ENCODE results near the gene ZNF580. TPM values are rescaled to one million over a fixed set of nuclear protein-coding genes. Genes with fewer than 3 reads are reported as not detected.

Gene ZNF580
- total and polyA plus RNA-seq, 9 donors, result 14.5 to 70.6 (median 59.4) TPM

DNA sequence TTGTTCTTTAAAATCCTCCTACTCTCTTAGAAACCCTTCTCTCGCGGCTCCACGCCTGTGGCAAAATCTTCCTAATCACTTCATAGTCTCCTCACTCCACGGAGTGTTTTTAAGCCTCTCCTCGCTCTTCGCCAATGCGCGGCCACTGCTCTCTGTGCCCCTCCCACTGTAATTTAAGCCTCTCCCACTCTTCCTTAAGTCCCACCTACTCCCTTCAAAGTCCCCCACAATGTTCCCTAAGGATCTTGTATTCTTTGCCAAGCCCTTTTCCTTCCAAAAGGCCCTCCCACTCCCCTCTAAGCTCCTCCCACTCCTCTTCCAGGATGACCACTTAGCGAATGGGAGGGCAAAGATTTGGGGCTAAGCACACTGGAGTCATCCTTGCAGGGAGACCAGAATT is 42.8 kb upstream of the ZNF580 start:
- TF ChIP-seq EP300 (IDR thresholded peaks at IDR 0.05), result no peak
- 77 to 90% (median 83%) methylated on average over 9 of the region's 9 CpGs for WGBS, 3 donors
- H3K4me3 ChIP-seq, result no peak overlapping the region
- no peaks in the 10 kb centered on the region for H3K9me3 ChIP-seq
- H3K27me3 ChIP-seq, result no peaks in the 10 kb centered on the region
- intact Hi-C loops (cut with DNase I), result no loop called here
- no peaks in the 10 kb centered on the region for H3K36me3 ChIP-seq
- no peaks in the 10 kb centered on the region for H3K4me1 ChIP-seq (ENCODE audit: insufficient read depth)
- H3K27ac ChIP-seq, result no peak overlapping the region
- peak in 1 of 5 donors; percentile 50 for DNase-seq

DNA sequence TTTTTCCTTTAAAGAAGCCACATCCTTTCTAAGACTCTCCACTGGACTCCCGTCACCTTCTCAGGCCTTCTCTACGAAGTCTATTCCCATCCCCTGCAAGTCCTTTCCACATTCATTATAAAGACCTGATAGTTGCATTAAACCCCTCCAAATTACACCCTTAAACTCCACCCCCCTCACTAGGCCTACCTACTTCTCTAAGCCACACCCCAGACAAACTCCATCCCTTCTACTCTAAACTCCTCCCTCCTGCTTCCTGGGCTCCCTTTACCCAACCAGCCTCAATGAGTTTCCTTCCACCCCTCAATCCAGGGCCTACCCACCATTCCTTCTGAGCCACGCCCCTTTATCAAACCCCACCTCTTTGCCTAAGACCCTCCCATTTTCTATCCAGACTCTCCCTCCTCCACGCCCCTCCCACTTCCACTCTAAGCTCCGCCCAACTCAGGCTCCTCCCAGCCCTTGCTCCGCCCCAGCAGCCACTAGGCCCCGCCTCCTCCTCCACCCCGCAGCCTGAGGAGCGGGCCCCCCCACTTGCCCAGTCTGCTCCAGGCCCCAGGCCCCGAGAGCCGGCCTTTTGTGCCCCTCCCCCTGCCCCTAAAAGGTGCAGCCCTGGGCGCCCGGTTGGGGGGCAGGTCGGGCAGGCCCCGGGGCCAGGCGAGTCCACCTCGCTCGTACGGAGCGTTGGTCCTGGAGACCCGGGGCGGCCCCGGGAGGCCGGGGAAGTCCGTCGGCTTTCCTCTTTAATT is 41.9 kb upstream of the ZNF580 start:
- peak; percentile 93 to 98 (median 96) for DNase-seq
- Histone ChIP-seq H3K27me3 (no peaks in the 10 kb centered on the region), H3K27ac (peak overlapping the region; percentile 90 to 99), H3K9me3 (no peaks in the 10 kb centered on the region), H3K4me1 (ENCODE audit: insufficient read depth) (no peaks in the 10 kb centered on the region), H3K36me3 (no peaks in the 10 kb centered on the region), H3K4me3 (peak overlapping the region; percentile 96)
- intact Hi-C loops (cut with DNase I), result no loop called here
- TF ChIP-seq, protein P1, sequence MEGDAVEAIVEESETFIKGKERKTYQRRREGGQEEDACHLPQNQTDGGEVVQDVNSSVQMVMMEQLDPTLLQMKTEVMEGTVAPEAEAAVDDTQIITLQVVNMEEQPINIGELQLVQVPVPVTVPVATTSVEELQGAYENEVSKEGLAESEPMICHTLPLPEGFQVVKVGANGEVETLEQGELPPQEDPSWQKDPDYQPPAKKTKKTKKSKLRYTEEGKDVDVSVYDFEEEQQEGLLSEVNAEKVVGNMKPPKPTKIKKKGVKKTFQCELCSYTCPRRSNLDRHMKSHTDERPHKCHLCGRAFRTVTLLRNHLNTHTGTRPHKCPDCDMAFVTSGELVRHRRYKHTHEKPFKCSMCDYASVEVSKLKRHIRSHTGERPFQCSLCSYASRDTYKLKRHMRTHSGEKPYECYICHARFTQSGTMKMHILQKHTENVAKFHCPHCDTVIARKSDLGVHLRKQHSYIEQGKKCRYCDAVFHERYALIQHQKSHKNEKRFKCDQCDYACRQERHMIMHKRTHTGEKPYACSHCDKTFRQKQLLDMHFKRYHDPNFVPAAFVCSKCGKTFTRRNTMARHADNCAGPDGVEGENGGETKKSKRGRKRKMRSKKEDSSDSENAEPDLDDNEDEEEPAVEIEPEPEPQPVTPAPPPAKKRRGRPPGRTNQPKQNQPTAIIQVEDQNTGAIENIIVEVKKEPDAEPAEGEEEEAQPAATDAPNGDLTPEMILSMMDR (IDR thresholded peaks at IDR 0.05), result peak in 1 of 3 donors; percentile 7
- TF ChIP-seq POLR2A (IDR thresholded peaks at IDR 0.05) (peak; percentile 25), EP300 (IDR thresholded peaks at IDR 0.05) (no peak)
- 5 to 6% (median 6%) methylated on average over 25 to 26 of the region's 26 CpGs for WGBS, 3 donors

DNA sequence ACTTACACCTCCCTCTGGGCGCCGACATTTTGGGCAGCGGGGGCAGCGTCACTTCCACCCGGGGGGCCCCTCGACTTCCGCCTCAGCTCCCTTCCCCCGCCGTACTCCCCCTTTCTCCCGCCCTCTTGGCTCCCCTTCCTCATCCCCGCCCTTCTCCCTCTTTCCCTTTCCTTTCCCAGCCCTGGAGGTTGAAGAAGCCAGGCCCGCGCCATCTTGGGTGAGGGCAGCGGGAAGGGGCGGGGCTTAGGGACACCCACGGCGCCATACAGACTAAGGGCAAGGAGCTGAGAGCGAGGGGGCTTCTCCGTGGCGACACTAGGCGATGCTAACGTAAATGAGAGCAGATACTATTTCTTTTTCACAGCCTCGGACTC is 41.3 kb upstream of the ZNF580 start, which contains the start of gene FIZ1:
Gene FIZ1, minus strand, starts transcription at position 50 of the 374 bp plus-strand sequence. CDS start 1,652 bp downstream, outside the sequence.
- H3K27ac ChIP-seq, result peak within 1 kb of the TSS; percentile 90 to 99
- peaks cover 2% of the 10 kb centered on the region for H3K4me1 ChIP-seq (ENCODE audit: insufficient read depth)
- 0 to 1% (median 0%) methylated on average over 23 of the region's 23 CpGs for WGBS, 3 donors
- H3K27me3 ChIP-seq, result no peaks in the 10 kb centered on the region
- peak; percentile 98 to 99 (median 99) for DNase-seq
- H3K9me3 ChIP-seq, result no peaks in the 10 kb centered on the region
- H3K36me3 ChIP-seq, result no peaks in the 10 kb centered on the region
- intact Hi-C loops (cut with DNase I), result no loop called here
- TF ChIP-seq EP300 (IDR thresholded peaks at IDR 0.05), result peak; percentile 46
- TF ChIP-seq, protein P1 (IDR thresholded peaks at IDR 0.05), result no peak
- peak within 1 kb of the TSS; percentile 96 for H3K4me3 ChIP-seq

DNA sequence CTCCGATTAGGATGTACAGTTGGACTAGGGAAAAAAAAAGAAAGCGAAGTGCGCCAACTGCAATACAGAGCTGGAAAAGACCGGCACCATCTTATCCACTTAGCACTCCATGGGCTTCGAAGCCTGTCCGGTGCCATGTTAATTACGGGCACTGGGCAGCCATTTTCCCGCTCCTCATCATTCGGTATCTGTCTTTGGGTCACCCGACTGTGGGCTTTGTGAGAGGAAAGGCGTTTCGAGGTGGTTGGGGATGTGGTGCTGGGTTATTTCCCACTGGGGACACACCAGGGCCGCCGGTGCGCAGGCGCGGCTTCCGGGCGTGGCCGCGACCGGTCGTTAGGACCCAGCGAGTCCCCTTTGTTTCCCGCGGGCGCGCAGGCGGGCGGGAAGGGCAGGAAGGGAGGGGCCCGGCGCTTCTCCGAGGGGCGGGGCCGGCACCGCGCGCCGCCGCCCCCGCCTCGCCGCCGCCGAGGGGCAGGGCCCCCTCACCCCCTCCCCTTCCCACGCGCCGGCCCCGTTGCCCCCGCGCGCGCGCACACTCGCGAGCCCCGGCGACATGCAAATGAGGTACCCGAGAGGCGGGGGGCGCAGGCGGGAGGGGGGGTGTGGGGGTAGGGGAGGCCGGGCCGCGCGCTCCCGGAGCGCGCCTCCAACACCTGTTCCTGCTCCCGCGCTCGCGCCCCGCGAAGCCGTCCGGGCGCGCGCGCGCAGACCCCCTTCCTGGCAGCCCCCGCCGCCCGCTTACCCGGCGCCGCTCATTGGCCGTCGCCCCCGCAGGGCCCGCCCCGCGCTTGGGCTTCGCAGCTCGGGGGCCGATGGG is 40.8 kb upstream of the ZNF580 start, which contains the start of gene ZNF524:
Gene ZNF524, plus strand, starts transcription at position 447 of the 820 bp plus-strand sequence. CDS start 1,825 bp downstream, outside the sequence.
- H3K4me3 ChIP-seq, result peak within 1 kb of the TSS; percentile 96
- H3K4me1 ChIP-seq (ENCODE audit: insufficient read depth), result peaks cover 2% of the 10 kb centered on the region
- peak; percentile 54 for TF ChIP-seq EP300 (IDR thresholded peaks at IDR 0.05)
- TF ChIP-seq, protein P1 (IDR thresholded peaks at IDR 0.05), result peak in 1 of 3 donors; percentile 28
- TF ChIP-seq POLR2A (IDR thresholded peaks at IDR 0.05), result peak; percentile 17
- peak within 1 kb of the TSS; percentile 90 to 99 for H3K27ac ChIP-seq
- no peaks in the 10 kb centered on the region for H3K27me3 ChIP-seq
- H3K36me3 ChIP-seq, result no peaks in the 10 kb centered on the region
- peak; percentile 86 to 90 (median 88) for DNase-seq
- no peaks in the 10 kb centered on the region for H3K9me3 ChIP-seq
- intact Hi-C loops (cut with DNase I), result no loop called here
- WGBS, 3 donors, result 0% methylated on average over 64 to 93 of the region's 97 CpGs

Measured in ovary (tissue), 9 donors.